Endothelial cell (in vitro differentiated cells): ENCODE results near the gene PLEKHM2. TPM values are rescaled to one million over a fixed set of nuclear protein-coding genes. Genes with fewer than 3 reads are reported as not detected.

ENCODE experiments used
- DNase-seq: peaks from one replicate; pipeline ENCODE4 v3.0.0; 2021; ENCODE audit warnings: low spot score
- H3K27ac Mint-ChIP-seq: one replicate; pipeline ENCODE4 v1.8.0; 2021; ENCODE audit warnings: mixed read lengths, inconsistent platforms; ENCODE audit not compliant: unreplicated experiment
- H3K27me3 Mint-ChIP-seq: one replicate; pipeline ENCODE4 v1.8.0; 2021; ENCODE audit warnings: mild to moderate bottlenecking, moderate library complexity, mixed read lengths, inconsistent platforms; ENCODE audit not compliant: unreplicated experiment
- H3K36me3 Mint-ChIP-seq: one replicate; pipeline ENCODE4 v1.8.0; 2021; ENCODE audit warnings: mild to moderate bottlenecking, low read depth, mixed read lengths, inconsistent platforms; ENCODE audit not compliant: unreplicated experiment
- H3K4me1 Mint-ChIP-seq: one replicate; pipeline ENCODE4 v1.8.0; 2021; ENCODE audit warnings: mild to moderate bottlenecking, mixed read lengths, inconsistent platforms; ENCODE audit not compliant: unreplicated experiment
- H3K4me3 Mint-ChIP-seq: one replicate; pipeline ENCODE4 v1.8.0; 2021; ENCODE audit warnings: mild to moderate bottlenecking, mixed read lengths, inconsistent platforms; ENCODE audit not compliant: unreplicated experiment
- H3K9me3 Mint-ChIP-seq: one replicate; pipeline ENCODE4 v1.8.0; 2021; ENCODE audit warnings: mixed read lengths, inconsistent platforms; ENCODE audit not compliant: unreplicated experiment
- CTCF ChIP-seq: fragments of 200-600 bp; sonication (generic); IDR thresholded peaks from one replicate; pipeline ENCODE4 v1.5.0; 2021; ENCODE audit warnings: antibody characterized with exemption; ENCODE audit not compliant: unreplicated experiment
- total RNA-seq: library from RNA; stranded (reverse); fragmentation: NEBNext Ultra II Directional; extraction: Animal tissue kit (Norgen Biotek cat#: 25700); gene quantifications from one replicate; pipeline ENCODE4 v1.2.1, GENCODE V29; 2021; ENCODE audit not compliant: unreplicated experiment

The PLEKHM2 gene
- total RNA-seq, 1 donor from 2014 or later: 82.3 TPM

DNA sequence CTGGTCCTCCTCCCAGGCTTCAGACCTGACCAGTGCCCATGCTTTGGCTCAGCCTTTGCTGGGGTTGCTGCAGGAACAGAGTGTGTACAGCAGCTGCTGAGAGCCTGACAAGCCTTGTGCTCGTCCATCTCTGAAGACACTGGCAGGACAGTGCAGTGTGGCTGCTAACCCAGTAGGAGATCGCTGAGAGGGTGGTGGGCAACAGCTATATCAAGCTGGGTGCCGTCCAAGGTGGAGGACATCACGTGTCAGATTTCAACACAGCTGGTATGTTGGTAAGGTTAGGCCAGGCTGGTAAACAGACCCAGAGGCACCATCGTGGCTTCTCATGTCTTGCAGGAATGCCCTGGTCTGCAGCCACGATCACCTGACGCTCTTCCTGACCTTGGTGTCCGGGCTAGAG, 34.1 kb downstream of the PLEKHM2 start:
- TF ChIP-seq CTCF: no peak
- Mint-ChIP-seq H3K9me3 (no peaks in the 10 kb centered on the region), H3K27ac (peak overlapping the region; percentile 70), H3K27me3 (peaks cover 4% of the 10 kb centered on the region), H3K4me1 (peaks cover 10% of the 10 kb centered on the region), H3K36me3 (peaks cover 18% of the 10 kb centered on the region), H3K4me3 (no peak overlapping the region)
- DNase-seq: no peak

DNA sequence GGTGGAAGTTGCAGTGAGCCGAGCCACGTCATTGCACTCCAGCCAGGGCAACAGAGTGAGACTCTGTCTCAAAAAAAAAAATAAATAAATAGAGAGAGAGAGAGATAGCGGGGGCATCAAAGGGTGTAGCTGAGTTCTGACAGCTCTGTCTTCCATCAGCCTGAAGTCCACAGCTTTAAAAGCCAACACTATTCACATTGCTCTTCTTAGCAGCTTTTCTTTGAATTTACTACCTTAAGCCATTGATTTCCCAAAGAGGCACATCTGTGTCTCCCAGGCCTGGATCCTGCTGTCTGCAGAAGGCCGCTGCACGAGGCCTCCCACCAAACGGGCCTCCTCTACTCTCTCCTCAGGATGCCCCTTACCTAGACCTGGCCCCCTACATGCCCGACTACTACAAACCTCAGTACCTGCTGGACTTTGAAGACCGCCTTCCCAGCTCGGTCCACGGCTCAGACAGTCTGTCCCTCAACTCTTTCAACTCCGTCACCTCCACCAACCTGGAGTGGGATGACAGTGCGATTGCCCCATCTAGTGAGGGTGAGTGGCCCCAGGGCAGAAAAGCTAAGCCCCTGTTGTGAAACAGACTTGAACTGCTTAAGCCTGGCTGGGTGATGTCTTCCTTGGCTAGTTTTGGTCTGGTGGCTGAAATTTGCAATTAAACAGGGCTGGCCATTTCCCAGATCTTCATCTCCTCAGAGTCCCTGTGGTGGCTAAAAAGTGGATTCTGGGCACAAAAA, 35.4 kb downstream of the PLEKHM2 start:
- no peaks in the 10 kb centered on the region for H3K9me3 Mint-ChIP-seq

DNA sequence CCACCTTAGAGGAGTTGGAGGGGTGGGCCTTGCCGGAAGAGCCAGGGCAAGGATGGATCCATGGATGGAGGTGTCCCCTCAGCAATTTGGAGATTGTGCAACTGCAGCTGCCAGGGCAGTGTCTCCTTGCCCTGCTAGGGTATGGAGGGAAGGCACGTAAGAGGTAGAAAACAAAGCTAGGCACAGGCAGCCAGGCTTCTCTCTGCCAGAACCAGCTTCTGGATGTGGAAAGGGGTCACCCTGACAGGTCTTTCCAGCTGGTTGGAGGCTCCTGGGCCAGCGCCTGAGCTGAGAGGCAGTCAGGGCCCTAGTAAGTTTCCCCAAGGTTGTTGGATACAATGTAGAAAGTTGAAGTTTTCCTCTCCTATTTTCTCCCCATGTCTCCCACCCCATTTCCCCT, 36.7 kb downstream of the PLEKHM2 start:
- peaks cover 3% of the 10 kb centered on the region for H3K27me3 Mint-ChIP-seq
- peaks cover 25% of the 10 kb centered on the region for H3K36me3 Mint-ChIP-seq
- no peak overlapping the region for H3K27ac Mint-ChIP-seq
- H3K4me3 Mint-ChIP-seq: no peak overlapping the region
- H3K9me3 Mint-ChIP-seq: no peaks in the 10 kb centered on the region
- H3K4me1 Mint-ChIP-seq: peaks cover 7% of the 10 kb centered on the region
- DNase-seq: no peak
- TF ChIP-seq CTCF: no peak

More for the DNA sequence above, 35.4 kb downstream of the PLEKHM2 start:
- no peak for DNase-seq
- H3K36me3 Mint-ChIP-seq: peaks cover 20% of the 10 kb centered on the region
- peaks cover 5% of the 10 kb centered on the region for H3K27me3 Mint-ChIP-seq
- H3K4me3 Mint-ChIP-seq: no peak overlapping the region
- H3K27ac Mint-ChIP-seq: no peak overlapping the region
- no peak for TF ChIP-seq CTCF
- peaks cover 7% of the 10 kb centered on the region for H3K4me1 Mint-ChIP-seq

DNA sequence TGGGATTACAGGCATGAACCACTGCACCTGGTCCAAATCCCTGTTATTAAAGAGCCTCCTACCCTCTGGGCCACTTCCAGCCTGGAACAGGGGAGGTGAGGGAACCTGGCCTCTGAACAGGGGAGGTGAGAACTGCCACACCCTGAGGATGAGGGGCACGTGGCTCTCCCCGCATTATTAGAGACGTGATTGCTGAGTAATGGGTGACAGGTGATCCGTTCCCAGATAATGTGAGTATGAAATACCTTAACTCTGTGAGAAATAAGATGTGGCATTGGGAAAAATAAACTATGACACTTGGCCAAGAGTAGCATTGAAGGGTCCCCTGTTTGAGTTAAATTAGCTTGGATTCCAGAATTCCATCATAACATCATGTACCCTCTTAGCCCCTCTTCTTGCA, 38.3 kb downstream of the PLEKHM2 start:
- no peak for DNase-seq
- Mint-ChIP-seq H3K27me3 (peaks cover 1% of the 10 kb centered on the region), H3K4me3 (no peak overlapping the region), H3K36me3 (peaks cover 22% of the 10 kb centered on the region), H3K27ac (no peak overlapping the region), H3K4me1 (peaks cover 7% of the 10 kb centered on the region), H3K9me3 (no peaks in the 10 kb centered on the region)
- no peak for TF ChIP-seq CTCF

- no peak for DNase-seq
- H3K27me3 Mint-ChIP-seq: peaks cover 3% of the 10 kb centered on the region
- no peak overlapping the region for H3K4me3 Mint-ChIP-seq
- H3K4me1 Mint-ChIP-seq: peaks cover 7% of the 10 kb centered on the region
- peaks cover 25% of the 10 kb centered on the region for H3K36me3 Mint-ChIP-seq
- no peak for TF ChIP-seq CTCF
- H3K27ac Mint-ChIP-seq: no peak overlapping the region
- H3K9me3 Mint-ChIP-seq: no peaks in the 10 kb centered on the region
These were observed 38.9 kb downstream of the PLEKHM2 start for GRCh38 chr1:15722836-15723532.
